Caki2 (cell line): ENCODE results near the gene PPP1R7. TPM values are rescaled to one million over a fixed set of nuclear protein-coding genes. Genes with fewer than 3 reads are reported as not detected.
"Not testable (repeated sequence)": the region's sequence is repeated elsewhere in the genome, so short reads cannot be mapped to it uniquely, and the experiment has no call there.

Source experiments
- DNase-seq: peaks from one replicate; pipeline ENCODE4 v3.0.0-alpha.2; 2015; ENCODE audit warnings: low read depth
- in situ Hi-C: cut with HindIII; loops from 2 replicates; pipeline ENCODE4 v1.10.0; 2016; ENCODE audit warnings: low sequenced_read_pairs, low pct_unique_long_range_greater_than_20kb, mixed read lengths
- total RNA-seq: library from RNA; depleted of rRNA; stranded (reverse); fragments of >200 nt; shearing (Covaris generic); gene quantifications from 2 replicates; pipeline ENCODE4 v1.2.3, GENCODE V29; 2014; ENCODE audit warnings: low replicate concordance

PPP1R7 gene
- total RNA-seq, 1 experiment from 2014 or later, result 55.7 TPM

DNA sequence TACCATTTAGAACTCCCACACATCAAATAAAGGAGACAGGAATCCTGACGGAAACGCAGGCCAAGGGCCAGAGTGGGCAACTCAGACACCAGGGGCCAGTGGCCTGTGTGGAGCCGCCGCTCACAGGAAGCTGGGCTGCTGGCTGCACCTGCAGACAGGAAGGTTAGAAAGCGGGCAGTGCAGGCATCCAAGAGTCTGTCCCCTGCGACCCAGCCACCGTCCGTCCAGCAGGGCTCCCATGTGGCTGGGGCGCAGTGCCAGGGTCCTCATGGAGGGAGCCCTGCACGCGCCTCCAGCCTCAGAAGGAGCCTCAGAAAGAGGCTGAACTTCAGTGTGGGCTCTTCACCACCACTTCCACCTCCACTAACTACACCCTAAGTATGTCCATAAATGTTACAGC is 35.7 kb downstream of the PPP1R7 start:
- no peak for DNase-seq
- in situ Hi-C loops, result no loop called here

DNA sequence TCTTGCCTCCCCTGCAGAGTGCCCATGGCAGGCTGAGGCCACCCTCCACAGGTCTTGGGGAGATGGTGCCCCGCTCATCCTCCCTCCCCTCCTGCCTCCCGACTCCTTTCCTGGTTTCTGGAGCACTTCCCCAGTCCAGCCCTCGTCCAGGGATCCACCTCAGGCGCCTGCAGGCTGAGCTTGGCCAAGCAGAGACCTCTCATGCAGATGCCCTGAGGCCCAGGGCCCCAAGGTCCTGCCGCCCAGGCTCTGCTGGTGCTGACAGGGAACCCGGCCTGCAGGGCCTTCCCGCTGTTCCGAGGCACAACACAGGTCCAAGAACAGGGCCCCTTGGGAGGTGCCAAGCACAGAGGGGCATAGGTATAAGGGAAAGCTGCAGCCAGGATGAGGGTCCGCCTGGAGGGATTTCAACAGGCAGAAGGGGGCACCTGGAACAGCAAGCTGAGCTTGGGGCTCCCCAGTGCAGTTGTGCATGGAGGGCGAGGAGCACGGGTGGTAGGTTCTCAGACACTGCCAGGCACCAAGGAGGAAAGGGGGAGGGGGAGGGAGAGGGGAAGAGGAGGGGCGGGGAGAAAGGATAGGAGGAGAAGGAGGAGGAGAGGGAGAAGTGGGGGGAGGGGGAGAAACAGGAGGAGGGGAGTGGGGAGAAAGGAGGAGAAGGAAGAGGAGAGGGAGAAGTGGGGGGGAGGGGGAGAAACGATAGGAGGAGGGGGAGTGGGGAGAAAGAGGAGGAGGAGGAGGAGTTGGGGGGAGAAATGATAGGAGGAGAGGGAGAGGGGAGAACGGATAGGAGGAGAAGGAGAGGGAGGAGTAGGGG is 37.0 kb downstream of the PPP1R7 start:
- no peak for DNase-seq
- in situ Hi-C loops, result no loop called here

DNA sequence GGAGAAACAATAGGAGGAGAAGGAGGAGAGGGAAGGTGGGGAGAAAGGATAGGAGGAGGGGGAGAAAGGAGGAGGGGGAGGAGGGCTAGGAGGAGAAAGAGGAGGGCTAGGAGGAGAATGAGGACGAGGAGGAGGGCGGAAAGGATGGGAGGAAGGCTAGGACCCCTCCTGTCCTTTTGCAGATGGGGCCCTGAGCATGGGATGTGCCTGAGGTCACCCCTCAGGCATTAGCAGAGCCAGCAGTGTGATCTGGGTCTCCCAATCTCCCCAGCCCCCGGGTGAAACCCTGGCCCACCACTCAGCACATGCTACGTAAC is 37.6 kb downstream of the PPP1R7 start:
- in situ Hi-C loops, result no loop called here
- DNase-seq, result no peak

DNA sequence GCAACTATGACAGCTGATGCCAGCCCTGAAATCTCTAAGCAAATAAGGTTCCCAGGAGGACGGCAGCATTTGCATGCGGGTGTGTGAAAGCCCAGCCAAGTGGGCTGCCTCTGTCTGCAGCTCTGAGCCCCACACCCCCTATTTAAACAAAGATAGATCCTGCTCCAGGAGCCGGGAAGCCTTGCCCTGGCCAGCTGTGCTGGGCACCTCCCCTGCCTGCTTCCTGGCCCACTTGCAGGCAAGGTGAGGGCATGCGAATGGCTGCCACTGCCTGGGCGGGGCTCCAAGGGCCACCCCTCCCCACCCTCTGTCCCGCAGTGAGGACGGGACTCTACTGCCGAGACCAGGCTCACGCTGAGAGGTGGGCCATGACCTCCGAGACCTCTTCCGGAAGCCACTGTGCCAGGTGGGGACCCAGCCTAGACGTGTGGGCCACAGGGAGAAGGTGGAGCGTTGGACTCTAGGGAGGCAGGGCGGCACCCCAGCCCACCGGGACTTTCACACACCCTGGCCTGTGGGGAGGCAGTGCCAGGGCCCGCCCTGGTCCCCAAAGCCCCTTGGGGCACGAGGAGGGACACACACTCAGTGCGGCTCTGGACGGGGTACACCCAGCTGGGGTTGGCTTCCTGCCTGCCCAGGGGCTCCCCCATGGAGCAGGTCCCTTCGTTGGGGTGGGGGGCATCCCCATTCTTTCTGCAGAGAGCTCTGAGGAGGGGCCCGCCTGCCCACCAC is 38.3 kb downstream of the PPP1R7 start, which contains the start of gene ANO7:
Gene ANO7, plus strand, starts transcription at position 317 of the 732 bp plus-strand sequence. CDS start 1,387 bp downstream, outside the sequence.
- in situ Hi-C loops, result no loop called here
- DNase-seq, result no peak

DNA sequence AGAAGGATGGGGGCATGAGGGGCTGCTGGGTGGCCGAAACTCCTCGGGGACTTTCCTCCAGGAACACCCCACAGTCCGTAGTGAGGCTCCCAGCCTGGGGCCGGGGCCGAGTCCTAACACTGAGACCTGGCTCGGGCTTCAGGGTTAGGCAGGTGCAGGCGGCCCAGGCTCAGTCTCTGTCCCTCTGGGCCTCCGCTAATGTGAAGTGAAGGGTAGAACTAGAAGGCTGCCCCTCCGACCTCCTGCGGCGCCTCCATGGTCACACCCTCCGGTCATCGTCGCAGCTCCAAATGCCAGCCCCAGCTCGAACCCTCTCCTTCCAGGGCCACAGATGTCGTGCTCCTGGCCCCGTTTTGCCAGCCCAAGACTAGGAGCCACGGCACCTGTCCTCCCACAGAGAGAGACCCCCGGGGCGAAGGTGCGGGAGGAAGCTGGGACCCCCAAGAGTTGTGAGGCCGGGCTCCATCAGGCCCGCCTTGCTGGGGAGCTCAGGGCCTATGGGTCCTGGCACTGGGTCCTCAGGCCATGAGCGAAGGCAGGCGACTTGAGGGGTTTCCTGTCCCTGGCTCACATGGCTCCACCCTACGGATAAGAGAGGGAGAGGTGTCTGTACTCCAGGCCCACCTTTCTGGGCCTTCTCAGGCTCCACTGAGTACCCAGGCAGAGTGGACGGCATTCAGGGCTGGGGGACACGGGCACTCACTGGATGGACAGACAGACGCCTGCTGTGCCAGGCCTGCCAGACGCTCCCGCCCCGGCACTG is 39.0 kb downstream of the PPP1R7 start:
- DNase-seq, result no peak
- in situ Hi-C loops, result no loop called here

DNA sequence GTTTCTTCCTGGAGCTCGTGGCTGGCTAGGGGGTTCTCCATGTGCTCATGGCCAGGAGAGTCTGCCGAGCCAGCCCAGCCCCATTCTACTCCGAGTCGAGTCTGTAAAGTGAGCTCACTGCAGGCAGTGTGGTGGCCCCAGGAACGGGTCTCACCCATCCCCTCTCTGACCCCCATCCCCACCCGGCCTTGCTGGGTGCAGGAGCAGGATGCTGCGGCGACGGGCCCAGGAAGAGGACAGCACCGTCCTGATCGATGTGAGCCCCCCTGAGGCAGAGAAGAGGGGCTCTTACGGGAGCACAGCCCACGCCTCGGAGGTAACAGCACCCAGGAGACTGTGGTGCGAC is 39.6 kb downstream of the PPP1R7 start:
- in situ Hi-C loops, result no loop called here
- no peak for DNase-seq

DNA sequence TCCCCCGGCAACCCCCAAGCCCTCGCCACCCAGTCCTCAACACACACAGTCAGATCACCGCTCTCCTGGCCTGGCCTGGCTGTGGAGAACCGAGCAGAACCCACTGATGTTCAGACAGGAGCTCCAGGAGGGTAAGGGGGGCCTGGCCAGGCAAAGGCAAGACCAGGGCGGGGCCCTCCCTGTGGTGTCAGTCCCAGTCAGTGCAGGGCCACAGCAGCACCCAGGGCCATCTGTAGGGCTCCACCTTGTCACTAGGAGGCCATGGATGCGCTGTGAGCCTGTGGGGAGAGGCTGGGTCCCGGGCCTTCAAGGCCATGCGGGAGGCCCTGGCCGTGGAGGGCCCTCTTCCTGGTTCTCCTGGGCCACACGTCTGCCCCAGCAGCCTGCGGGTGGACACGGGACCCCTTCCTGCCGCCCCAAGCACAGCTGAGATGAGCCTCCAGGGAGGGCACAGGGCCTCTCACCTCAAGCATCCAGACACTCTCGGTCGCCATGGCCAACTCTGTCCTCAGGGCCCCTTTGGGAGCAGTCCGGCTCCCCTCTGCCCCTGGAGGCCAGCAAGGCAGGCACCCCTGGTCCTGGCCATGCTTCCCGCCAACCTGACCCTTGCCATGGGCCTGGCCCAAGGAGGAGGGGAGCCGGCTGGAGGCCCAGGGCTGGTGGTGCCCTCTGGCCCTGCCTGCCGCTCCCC is 40.2 kb downstream of the PPP1R7 start:
- in situ Hi-C loops, result no loop called here
- DNase-seq, result no peak

DNA sequence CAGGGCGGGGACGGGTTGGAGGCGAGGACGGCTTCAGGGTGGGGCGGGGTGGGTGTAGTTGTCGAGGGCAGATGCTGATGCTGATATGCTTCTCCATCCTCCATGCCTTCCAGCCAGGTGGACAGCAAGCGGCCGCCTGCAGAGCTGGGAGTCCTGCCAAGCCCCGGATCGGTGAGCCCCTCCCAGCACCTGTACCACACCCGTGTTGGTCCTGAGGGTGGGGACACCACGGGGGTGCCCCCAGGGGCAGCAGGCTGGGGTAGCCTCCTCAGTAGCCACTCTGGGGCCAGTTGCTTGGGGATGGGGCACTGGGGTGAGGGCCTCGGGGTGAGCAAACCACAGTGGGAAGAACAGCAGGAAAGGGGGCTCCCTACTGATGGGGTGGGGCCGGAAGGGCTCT is 40.8 kb downstream of the PPP1R7 start:
- DNase-seq, result no peak
- in situ Hi-C loops, result no loop called here

DNA sequence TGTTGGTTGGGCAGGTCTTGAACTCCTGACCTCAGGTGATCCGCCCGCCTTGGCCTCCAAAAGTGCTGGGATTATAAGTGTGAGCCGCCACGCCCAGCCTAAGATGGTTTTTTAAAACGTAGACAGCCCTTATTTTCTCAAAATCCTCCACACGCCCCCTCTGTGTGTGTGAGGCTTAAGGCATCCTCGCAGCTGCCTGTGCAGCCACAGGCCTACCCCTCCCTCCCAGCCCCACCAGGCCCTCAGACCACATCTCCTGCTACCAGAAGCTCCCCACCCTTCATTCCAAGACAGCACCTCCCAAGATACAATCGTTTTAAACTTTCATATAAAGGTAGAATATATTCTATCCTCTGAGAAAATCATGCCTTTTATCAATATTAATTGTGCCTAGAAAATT is 43.0 kb downstream of the PPP1R7 start:
- DNase-seq, result no peak
- in situ Hi-C loops, result no loop called here

DNA sequence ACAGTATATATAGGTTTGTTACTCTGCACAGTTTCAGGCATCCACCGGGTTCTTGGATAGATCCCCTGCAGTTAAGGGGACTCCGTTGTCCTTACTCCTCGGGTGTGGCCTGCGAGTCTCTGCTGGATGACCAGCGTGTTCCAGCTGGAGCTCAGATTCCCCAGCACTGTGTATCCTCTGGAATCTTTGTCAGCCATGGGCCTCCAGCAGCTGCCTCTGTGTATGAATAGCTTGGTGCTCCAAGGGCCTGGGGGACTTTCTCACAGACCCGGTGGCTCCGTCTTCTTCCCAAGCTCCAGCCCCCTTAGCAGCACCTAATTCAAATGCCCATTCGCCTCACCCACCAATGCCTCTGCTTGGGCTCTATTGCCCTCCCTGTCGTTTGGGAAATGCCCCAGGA is 44.5 kb downstream of the PPP1R7 start:
- in situ Hi-C loops, result no loop called here
- DNase-seq, result no peak

DNA sequence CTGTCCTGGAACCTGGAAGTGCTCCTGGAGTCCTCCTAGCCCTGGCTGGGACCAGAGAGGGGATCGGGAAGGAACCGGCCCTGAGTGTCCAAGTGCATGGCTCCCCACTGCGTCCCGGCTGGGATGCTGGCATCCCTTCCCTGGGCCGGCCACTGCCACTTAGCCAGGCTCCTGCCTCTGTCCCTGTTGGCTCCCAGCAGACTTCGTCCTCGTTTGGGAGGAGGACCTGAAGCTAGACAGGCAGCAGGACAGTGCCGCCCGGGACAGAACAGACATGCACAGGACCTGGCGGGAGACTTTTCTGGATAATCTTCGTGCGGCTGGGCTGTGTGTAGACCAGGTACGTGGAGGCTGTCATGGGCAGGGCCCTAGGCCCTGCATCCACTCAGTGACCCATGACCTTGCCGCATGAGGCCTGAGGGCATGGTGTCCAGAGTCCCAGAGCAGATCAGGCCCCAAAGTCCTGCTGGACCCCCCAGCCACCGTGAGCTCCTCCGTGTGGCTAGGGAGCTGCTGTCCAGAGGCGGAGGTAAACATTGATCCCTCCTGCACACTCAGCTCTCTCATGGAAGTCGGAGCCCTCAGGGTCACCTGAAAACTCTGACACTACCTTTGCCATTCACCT is 45.4 kb downstream of the PPP1R7 start:
- in situ Hi-C loops, result no loop called here
- no peak for DNase-seq

DNA sequence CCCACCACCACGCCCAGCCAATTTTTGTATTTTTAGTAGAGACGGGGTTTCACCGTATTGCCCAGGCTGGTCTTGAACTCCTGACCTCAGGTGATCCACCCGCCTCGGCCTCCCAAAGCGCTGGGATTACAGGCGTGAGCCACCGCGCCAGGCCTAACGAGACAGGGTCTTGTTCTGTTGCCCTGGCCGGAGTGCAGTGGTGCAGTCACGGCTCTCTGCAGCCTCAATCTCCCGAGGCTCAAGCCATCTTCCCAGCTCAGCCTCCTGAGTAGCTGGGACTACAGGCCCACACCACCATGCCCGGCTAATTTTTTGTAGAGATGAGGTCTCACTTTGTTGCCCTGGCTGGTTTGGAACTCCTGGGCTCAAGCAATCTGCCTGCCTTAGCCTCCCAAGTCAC is 47.0 kb downstream of the PPP1R7 start:
- DNase-seq, in situ Hi-C loops: not testable (repeated sequence)

DNA sequence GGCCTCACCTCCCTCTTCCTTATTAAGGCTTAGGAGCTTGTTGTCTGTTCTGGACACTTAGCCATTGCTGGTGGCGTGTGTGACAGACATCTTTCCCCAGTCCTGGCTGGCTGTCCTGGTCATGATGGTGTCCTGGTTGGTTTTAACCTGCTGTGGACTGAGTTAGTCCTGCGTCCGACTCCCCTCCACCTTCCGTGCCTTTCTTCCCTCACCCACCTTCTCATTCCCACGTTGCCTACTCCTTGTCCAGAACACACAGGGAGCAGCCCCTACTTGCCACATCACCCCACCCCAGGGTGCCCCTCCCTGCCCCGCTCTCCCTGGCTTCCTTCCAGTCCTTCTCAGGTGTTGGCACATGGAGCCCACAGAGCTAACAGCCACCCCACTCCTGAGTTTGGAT is 47.7 kb downstream of the PPP1R7 start:
- in situ Hi-C loops, result no loop called here
- no peak for DNase-seq

DNA sequence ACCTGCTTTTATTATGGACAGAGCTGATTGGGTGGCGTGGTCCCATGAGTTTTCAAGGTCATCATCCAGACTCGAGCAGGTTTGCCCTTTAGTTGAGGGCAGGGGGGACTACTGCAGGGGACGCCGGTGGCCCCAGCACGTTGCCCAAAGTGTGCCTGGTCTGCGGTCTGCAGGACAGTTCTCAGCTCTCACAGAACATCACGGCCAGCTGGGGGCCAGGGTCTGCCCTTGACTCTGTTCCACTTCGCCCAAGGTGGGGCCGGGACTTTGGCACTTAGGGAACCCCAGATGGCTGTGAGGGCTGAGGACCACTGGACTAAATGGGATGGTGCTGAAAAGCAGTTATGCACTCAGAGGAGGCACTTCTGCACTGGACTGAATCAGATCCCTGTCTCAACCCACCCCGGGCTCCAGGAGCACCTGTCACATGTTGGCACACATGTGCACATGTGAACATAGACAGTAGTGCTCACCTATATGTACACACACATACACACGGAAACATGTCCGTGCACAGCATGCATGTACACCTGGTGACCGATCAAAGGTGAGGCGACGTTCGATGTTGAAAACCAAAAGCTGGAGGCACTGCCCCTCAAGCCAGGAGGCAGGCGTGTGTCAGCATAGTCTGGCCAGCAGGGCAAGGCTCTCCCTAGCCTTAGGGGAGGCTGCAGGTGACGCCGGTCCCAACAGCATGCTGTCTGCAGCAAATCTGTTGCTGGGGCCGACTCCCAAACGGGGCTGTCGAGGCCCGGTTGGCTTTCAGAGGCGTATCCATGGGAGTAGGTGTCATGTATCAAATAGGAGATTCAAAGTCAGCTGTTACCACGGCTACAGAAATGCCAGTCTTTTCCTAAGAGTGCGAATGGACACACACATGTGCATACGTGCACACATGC is 48.4 kb downstream of the PPP1R7 start:
- no peak for DNase-seq
- in situ Hi-C loops, result no loop called here

DNA sequence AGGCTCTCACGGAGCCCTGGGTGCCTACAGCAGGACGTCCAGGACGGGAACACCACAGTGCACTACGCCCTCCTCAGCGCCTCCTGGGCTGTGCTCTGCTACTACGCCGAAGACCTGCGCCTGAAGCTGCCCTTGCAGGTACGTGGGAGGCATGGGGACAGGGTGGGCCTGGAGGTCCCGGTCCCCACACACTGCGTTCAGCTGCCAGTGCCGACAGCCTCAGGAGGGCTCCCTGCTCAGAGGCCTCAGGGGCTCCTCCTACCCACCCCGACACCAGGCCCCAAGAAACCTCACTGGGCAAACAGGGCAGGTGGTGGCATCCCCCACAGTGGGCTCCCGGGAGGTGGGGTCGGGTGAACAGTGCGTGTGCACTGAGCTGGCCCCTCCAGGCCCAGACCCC is 49.0 kb downstream of the PPP1R7 start:
- in situ Hi-C loops, result no loop called here
- no peak for DNase-seq

DNA sequence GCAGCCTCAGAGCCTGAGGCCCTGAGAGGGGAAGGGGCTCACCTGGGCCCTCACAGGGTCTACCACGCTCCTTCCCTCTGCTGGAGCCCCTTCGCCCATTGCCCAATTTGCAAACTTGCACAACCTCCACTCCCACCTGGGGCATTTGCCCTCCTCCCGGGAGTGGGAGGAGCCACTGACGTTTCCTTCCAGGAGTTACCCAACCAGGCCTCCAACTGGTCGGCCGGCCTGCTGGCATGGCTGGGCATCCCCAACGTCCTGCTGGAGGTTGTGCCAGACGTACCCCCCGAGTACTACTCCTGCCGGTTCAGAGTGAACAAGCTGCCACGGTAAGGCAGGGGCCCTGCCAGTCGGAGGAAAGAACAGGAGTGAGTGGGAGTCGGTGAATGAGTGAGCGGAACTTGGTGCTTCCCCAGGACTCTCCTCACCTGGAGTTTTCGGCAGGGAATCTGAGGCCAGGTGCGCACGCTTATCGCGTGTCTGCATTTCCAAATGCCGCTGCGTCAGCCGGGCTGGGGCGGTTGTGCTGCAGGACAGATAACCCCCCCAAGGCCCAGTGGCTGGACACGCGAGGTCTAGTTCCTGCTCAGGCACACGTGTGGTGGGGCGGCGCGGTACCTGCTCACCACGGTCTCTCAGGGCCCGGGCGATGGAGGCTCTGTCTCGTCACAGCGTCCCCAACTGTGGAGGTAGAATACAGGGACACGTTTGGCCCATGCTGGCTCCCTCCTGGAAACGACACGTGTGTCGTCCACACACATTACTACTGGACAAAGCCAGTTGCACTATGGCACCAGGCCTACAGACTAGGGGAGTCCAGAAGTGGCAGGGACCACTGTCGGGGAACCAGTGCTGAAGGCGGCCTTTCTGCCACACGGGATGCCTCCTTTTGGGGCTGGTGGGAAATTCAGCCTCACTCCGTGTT is 49.9 kb downstream of the PPP1R7 start:
- in situ Hi-C loops, result no loop called here
- no peak for DNase-seq
